ENCODE measurements around the gene PIK3R6.
A peak's percentile ranks its signal among the peaks of the same experiment; 100 is the strongest.
"Not testable (repeated sequence)": the region's sequence is repeated elsewhere in the genome, so short reads cannot be mapped to it uniquely, and the experiment has no call there.

PIK3R6 gene

GRCh38 chr17:8872705-8873435 lies 5.4 kb upstream of the PIK3R6 start:
- no peak for DNase-seq (ENCODE audit: low spot score)

GRCh38 chr17:8872036-8872704 lies 4.7 kb upstream of the PIK3R6 start:
- no peak for DNase-seq (ENCODE audit: low spot score)

GRCh38 chr17:8871081-8871581 lies 3.7 kb upstream of the PIK3R6 start:
- no peak for DNase-seq (ENCODE audit: low spot score)

GRCh38 chr17:8870406-8871040 lies 3.0 kb upstream of the PIK3R6 start:
- no peak for DNase-seq (ENCODE audit: low spot score)

GRCh38 chr17:8869114-8869815 lies 1.8 kb upstream of the PIK3R6 start:
- no peak for DNase-seq (ENCODE audit: low spot score)

GRCh38 chr17:8868529-8868951 lies 1.1 kb upstream of the PIK3R6 start:
- no peak for DNase-seq (ENCODE audit: low spot score)

- DNase-seq (ENCODE audit: low spot score), result no peak
Observed at GRCh38 chr17:8868092-8868491, 618 bp upstream of the PIK3R6 start.

- no peak for DNase-seq (ENCODE audit: low spot score)
Observed at GRCh38 chr17:8865811-8866210, 1.7 kb downstream of the PIK3R6 start.

GRCh38 chr17:8865385-8865784 lies 2.1 kb downstream of the PIK3R6 start:
- no peak for DNase-seq (ENCODE audit: low spot score)

GRCh38 chr17:8862213-8863056 lies 5.0 kb downstream of the PIK3R6 start:
- DNase-seq (ENCODE audit: low spot score), result no peak

GRCh38 chr17:8861495-8862181 lies 5.8 kb downstream of the PIK3R6 start:
- no peak for DNase-seq (ENCODE audit: low spot score)

- DNase-seq (ENCODE audit: low spot score), result no peak
Observed at GRCh38 chr17:8859804-8860430, 7.6 kb downstream of the PIK3R6 start.

GRCh38 chr17:8859027-8859803 lies 8.3 kb downstream of the PIK3R6 start:
- peak; percentile 49 for DNase-seq (ENCODE audit: low spot score)

GRCh38 chr17:8857919-8858318 lies 9.6 kb downstream of the PIK3R6 start:
- peak; percentile 78 for DNase-seq (ENCODE audit: low spot score)

GRCh38 chr17:8856869-8857575 lies 10.5 kb downstream of the PIK3R6 start:
- DNase-seq (ENCODE audit: low spot score), result no peak

GRCh38 chr17:8856205-8856603 lies 11.3 kb downstream of the PIK3R6 start:
- DNase-seq (ENCODE audit: low spot score), result not testable (repeated sequence)

- no peak for DNase-seq (ENCODE audit: low spot score)
Observed at GRCh38 chr17:8855477-8856204, 11.8 kb downstream of the PIK3R6 start.

GRCh38 chr17:8851600-8851999 lies 15.9 kb downstream of the PIK3R6 start:
- DNase-seq (ENCODE audit: low spot score), result no peak

Measured in COLO829 (cell line).